Gastrocnemius medialis (tissue), 4 donors: Measurements from ENCODE around the gene CDC42BPG.

Experiments used
- POLR2A ChIP-seq, 2 donors: fragments of 450-650 bp; IDR thresholded peaks; one replicate each; pipeline ENCODE4 v1.6.1; 2017; ENCODE audit warnings: antibody characterized with exemption in 2 of 2, mild to moderate bottlenecking in 2 of 2, moderate library complexity in 2 of 2
- TF ChIP-seq, protein P1 (sequence below), 5 experiments: fragments of 450-650 bp in 3 of 5; fragments of 200-600 bp in 2 of 5; sonication (generic) in 2 of 5; IDR thresholded peaks in 4 of 5; conservative IDR thresholded peaks in 1 of 5; 1 replicate in 4 of 5; 2 replicates in 1 of 5; pipeline ENCODE4 v1.5.1; 2016 to 2019; ENCODE audit warnings: antibody characterized with exemption in 5 of 5, mild to moderate bottlenecking in 3 of 5, moderate library complexity in 3 of 5

GRCh38 chr11:64792482-64792881 is 52.0 kb downstream of the CDC42BPG start:
- TF ChIP-seq POLR2A (IDR thresholded peaks at IDR 0.05), result no peak
- TF ChIP-seq, protein P1, sequence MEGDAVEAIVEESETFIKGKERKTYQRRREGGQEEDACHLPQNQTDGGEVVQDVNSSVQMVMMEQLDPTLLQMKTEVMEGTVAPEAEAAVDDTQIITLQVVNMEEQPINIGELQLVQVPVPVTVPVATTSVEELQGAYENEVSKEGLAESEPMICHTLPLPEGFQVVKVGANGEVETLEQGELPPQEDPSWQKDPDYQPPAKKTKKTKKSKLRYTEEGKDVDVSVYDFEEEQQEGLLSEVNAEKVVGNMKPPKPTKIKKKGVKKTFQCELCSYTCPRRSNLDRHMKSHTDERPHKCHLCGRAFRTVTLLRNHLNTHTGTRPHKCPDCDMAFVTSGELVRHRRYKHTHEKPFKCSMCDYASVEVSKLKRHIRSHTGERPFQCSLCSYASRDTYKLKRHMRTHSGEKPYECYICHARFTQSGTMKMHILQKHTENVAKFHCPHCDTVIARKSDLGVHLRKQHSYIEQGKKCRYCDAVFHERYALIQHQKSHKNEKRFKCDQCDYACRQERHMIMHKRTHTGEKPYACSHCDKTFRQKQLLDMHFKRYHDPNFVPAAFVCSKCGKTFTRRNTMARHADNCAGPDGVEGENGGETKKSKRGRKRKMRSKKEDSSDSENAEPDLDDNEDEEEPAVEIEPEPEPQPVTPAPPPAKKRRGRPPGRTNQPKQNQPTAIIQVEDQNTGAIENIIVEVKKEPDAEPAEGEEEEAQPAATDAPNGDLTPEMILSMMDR (IDR thresholded peaks at IDR 0.05 in 4 of 5, conservative IDR thresholded peaks at IDR 0.05 in 1 of 5), result no peak
